GM21367 (cell line): ENCODE results near the gene HDAC7.
A peak's percentile ranks its signal among the peaks of the same experiment; 100 is the strongest.

Source experiments
- ATAC-seq: cut with Tn5 transposase; IDR thresholded peaks from one replicate; pipeline ENCODE4 v1.9.1; 2021; ENCODE audit not compliant: unreplicated experiment

HDAC7 gene

GRCh38 chr12:47750229-47750798, 69.4 kb downstream of the HDAC7 start:
- no peak for ATAC-seq

DNA sequence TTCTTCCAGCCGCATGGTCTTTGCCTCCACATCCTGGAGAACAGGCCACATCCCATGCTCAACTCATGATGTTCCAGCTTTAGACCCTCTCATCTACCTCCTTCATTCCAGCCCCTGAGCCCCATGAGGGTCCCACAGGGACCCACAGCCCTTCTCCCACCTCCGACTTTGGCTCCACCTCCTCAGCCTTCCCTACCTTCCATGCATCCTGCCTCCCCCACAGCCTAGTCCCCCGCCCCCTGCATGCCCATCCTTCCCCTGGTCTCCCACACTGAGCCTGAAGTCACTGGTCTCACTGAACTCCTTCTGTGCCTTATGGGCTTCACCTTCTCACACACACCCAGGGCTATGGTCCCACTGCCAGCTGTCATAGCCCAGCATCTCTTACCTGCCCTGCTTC, 70.8 kb downstream of the HDAC7 start:
- ATAC-seq: no peak

DNA sequence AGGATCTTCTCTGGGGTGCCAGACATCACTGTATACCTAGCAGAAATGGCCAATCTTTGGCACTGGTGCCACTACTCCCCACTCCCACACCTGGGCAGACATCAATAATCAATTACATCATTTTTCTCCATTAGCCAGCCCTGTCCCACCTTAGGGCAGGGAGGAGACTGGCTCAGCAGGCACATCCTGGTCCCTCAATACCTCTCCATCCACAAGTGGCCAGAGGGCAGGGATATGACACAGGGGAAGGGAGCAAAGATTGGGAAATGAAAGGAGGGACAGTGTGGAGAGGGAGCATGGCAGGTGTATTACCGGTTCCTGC, 71.2 kb downstream of the HDAC7 start:
- no peak for ATAC-seq

- ATAC-seq: no peak
Observed at GRCh38 chr12:47747596-47748506, 71.9 kb downstream of the HDAC7 start.

DNA sequence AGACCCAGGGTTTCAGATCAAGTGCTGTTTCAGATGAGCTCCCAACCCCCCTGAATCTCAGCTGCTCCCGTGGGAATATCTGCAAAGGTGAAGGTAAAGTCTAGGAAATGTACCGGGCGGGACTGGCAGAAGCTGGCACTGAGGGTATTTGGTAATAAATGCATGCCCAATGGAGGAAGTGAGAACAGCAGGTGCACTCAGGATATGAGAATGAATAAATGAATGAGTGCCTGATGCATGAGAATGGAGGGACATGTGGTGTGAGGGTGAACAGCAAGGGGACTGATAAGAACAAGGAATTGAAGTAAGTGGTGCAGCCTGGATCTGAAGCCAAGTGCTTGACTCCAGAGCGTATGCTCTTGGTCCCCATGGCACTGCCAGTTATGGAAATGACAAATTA, 72.6 kb downstream of the HDAC7 start:
- ATAC-seq: no peak

GRCh38 chr12:47746523-47746922, 73.2 kb downstream of the HDAC7 start:
- ATAC-seq: no peak

DNA sequence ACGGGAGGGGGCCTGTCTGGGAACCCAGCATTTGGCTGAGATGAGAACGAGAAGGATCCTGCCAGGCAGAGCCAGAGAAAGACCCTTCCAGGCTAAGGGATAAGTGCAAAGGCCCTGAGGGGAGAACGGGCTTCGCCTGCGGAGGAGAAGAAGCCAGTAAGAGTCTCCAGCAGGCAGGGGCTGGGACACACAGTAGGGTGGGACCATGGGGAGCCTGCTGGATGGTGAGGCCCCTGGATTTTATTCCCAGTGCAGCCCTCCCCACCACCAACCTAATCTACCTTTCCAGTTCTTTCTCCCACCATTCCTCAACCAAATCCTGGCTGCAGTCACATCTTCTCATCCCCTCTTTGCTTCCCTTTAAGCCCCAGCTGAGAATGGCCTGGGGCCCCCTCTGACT, 73.6 kb downstream of the HDAC7 start:
- ATAC-seq: no peak

DNA sequence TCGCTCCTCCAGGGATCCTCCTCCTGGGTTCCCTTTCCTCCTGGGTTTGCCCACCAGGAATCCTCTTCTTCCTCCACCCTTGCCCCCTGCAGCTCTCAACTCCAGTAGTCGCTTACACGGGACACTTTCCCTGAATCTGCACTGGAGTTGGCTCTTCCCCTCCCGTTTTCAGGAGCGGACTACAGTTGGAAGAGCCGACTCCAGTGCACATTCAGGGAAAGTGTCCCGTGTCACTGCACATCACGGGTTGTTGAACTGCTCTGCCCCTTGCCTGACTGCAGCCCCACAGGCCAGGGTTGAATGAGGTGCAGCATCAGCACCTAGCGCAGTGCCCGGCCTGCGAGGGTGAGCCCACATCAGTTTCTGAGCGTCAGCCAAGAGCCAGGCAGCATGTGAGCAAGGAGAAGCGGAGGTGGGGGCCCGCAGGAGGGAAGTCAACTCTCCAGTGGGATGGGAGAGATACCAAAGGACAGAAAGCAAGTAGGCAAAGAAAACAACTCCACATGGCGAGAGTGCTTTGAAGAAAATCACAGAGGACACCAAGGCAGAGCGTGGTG, 74.1 kb downstream of the HDAC7 start:
- ATAC-seq: no peak

DNA sequence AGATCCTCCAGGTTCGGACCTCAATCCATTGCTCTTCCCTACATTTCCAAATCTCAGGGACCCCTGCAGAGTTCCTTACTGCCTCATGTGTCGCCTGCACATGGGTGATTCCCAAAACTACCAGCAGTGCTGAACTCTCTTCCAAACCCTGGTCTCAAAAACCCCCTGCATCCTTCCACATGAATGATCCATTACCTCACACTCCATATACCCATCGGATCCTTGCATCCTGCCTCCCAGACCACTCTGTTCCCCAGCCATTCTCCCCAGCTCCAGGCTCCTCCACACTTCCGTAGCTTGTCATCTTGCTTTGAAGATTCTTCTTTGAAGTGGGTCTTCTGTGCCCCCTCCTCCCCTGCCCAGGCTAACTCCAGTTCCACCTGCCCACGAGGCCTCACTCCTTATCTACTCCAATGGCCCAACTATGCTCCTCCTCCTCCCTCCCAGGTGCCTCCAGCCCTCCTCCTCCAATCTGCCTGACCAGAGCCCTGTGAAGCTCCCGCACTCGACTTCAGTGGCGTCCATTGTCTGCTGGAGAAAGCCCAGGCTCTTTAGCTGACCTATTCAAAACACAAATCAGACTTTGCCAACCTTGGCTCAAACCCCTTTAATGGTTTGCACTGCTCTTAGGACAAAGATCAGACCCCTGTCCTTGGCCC, 74.8 kb downstream of the HDAC7 start:
- ATAC-seq: no peak

DNA sequence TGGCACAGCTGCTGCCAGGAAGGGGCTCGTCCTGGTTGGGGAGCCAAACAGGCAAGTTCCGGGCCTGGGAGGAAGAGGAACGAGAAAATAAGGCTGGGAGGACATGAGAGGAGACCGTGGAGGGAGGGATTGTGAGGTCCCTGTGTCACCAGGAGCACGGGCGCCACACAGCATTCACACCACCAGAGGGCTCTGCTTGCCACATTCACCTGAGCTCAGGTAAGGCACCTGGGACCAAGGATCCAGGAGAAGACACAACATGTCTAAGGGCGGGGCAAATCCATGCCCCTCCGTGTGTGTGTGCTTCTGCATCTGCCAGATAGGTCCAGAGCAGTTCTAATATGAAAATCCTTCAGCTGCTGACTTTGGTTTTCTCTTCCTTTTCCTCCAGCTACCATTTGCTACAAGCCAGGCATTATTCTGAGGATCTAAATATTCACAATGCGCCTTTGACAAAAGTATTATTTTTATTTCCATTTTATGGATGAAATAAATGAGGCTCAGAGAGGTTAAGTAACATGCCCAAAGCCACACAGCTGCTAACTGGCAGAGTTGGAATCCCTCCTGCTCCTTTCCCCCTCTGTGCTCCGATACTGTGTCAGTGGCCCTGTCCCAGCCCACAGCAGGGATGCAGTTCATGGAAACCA, 75.6 kb downstream of the HDAC7 start:
- ATAC-seq: no peak

DNA sequence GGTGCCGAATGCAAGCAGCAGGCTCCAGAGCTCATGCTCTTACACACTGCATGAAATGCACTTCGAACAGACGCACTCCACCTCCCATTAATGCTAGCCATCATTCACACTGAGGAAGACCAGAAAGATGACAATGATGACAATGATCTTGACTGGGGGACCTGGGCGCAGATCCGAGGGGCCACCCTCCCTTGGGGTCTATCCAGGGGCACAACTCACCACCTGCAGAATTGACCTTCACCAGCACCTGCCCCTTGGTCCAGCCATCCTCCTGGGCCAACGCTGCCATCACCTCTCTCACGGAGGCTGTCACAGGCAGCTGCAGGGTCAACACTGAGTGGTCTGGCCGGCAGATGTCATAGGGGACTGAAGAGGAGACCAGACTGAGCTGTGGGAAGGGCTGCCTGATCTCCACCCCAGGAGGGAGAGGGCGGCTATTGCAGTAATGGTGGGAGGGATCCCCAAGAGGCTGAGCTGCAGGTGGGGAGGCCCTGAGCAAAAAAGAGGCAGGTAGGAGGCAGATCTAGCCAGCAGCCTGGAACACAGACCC, 76.3 kb downstream of the HDAC7 start:
- ATAC-seq: no peak

DNA sequence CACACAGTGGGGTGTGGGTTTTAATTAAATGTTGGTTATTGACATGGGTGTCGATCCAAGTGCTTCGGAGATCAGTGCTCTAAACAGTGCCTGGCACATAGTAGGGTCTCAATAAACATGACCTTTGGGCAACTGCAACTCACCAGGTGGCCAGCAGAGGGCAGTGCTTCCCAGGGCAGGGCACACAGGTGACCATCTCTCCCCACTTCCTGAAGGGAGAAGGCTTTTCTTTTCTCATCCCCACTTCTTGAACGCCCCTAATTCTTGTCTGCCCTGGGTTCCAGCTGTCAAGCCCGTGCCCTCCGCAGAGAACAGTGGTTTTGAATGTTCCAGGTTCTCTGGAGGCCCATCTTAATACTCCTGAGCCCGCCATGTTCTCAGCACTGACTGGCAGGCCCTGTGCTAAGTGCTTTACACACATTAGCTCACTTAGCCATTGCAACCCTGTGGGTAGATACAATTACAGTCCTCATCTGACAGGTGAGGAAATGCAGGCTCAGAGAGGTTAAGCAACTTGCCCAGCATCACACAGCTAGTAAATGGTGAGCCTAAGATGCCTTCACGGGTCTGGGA, 77.4 kb downstream of the HDAC7 start:
- no peak for ATAC-seq

DNA sequence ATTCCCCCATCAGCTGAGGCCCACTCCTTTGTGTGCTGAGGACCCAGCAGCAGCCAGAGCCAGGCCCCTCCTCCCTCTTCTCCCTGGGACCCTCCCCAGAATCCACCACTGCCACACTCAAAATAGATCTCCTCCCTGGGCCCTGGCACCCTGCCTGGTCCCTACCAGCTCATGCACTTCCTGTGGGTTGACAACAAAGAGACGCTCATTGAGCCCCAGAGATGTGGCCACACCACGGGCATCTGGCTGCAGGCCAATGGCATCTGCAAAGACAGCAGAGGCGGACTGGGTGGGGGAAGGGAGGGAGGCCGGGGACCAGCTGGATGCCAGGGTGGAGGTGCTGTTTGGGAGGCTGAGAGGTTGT, 78.4 kb downstream of the HDAC7 start:
- no peak for ATAC-seq

DNA sequence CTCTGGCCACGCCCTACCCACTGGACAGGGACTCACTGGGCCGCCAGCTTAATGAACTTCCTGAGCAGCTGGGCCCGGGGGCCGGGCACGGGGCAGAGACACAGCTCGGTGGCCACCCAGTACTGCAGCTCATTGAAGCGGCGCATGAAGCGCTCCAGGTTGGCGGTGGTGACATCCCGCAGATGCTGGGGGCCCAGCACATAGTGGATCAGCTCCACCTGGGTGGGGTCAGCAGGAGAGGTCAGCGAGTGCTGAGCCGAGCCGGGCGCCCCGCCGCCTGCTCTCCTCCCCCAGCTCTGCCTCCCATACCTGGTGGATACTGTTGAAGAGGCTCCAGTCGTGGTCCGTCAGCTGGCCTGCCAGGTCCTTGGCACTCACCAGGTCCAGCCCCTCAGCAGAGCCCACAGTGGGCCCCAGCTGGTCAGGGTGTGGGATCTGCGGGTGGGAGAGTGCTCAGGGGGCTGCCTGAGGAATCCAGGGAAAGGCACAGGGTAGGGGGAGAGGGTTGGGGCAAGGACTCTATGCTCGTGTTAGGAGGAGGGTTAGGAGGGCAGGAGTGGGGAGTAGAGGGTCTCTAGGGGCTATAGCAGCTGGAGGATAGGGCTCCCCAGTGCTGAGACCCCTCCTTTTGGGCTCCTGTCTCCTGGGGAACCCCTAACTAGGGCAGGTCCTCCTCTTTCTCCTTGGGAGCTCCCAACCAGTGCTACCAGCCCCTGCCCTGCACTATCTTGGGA, 78.9 kb downstream of the HDAC7 start:
- ATAC-seq: peak; percentile 33

- ATAC-seq: peak; percentile 56
Observed at GRCh38 chr12:47739979-47740378, 79.7 kb downstream of the HDAC7 start.

DNA sequence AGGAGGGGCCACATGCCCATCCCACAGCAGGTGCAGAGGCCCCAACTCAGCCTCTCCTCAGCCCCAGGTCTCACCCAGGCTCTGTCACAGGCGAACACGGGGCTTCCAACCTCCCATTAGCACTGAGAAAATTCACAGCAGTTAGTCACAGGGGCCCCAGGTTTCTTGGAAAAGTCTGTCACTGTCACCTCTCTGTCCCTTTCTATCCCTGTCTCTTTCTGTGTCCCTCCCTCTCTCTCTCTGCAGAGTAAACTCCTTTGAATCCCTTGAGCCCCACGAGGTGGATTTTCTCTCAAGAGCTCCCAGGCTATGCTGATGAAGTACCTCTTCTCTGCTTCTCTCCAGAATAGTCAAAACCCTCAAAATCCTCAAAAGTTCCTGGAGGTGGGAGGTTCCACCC, 80.4 kb downstream of the HDAC7 start:
- no peak for ATAC-seq

DNA sequence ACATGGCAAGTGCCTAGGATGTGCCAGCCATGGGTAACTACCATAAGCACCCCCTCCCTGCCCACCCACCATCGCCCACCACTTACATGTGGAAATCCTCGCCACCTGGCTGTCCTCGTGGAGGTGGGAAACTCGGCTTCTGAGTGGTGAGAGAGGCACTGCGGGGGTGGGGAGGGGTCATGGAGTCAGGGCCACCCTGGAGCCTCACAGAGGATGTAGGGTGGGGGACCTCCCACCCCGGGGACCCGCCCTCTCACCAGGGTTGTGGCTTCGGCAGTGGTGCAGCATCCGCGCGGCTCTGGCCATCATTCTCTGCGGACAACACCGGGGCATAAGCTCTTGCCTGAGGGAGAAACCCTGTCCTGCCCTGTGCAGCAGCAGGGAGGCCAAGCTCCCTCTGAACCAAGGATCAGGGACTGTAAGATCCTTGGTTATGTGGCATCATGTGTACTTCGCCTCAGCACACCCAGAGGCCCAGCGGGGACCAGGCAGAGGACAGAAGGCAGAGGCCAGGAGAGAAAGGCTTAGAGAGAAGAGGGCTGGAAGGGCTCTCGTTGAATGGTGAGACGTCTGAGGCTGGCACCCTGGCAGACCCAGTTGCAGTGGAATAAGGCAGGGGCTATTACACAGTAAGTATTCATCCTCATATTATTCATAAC, 81.6 kb downstream of the HDAC7 start:
- ATAC-seq: no peak

DNA sequence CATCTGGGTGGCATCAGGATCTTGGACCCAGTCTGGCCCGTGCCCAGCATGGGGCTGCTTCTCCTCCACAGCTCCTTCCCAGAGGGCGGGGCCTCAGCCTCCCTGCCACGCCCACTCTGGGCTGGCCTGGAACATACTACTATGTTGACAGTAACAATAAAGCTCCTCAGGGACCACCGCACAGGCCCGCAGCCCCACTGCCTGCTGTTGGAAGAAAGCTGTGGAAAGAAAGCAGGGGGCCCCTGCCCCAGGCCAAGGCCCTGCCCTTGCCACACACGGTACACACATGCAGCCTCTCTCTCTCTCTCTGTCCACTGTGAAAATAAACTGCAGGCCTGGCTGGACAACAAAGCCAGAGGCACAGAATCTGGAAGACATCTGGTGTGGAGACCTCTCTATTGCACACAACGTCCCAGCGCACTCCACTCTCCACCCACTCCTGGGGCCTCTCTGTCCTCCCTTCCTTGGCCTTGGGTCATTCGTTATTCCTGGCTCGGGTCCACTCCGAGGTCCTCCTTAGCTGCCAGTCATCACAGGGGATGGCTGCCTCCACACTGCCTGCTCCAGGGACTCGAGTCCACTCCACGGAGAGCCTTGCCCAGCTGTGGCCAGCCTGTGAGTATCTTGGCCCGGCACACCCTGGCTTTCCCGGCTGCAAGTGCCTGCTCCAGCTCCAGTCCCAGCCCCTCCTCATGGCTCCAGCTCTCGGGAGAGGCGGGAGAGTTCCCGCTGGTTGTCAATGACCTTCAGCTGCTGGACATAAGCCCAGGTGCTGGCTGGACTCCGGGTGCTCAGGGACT, 82.6 kb downstream of the HDAC7 start:
- ATAC-seq: no peak

GRCh38 chr12:47736216-47736615, 83.5 kb downstream of the HDAC7 start:
- no peak for ATAC-seq
